Kasumi-1 (cell line): ENCODE results near the gene NBDY.
"Not testable (repeated sequence)": the region's sequence is repeated elsewhere in the genome, so short reads cannot be mapped to it uniquely, and the experiment has no call there.

Experiments used
- DNase-seq, 2 experiments: peaks; one replicate each; lab custom pipeline; 2025; lab: John Stamatoyannopoulos, UW

The NBDY gene

GRCh38 chrX:56729152-56729850, at the start of gene NBDY:
TSS of gene NBDY (plus strand) at chrX:56729243. CDS start at chrX:56729354, 111 bp downstream.
- peak; percentile 53 to 72 for DNase-seq

- not testable (repeated sequence) for DNase-seq
These were observed 24.5 kb upstream of the NBDY start for GRCh38 chrX:56704530-56704929.

- peak; percentile 60 to 70 for DNase-seq
These were observed 2.4 kb upstream of the NBDY start for GRCh38 chrX:56726605-56727004.

GRCh38 chrX:56727531-56727930, 1.5 kb upstream of the NBDY start:
- no peak for DNase-seq

- peak; percentile 30 to 43 for DNase-seq
These were observed 722 bp upstream of the NBDY start for GRCh38 chrX:56728321-56728720.

- DNase-seq = no peak
These were observed 291 bp upstream of the NBDY start for GRCh38 chrX:56728752-56729151.

GRCh38 chrX:56733459-56734046, 4.5 kb downstream of the NBDY start:
- peak; percentile 18 to 42 for DNase-seq

- DNase-seq = no peak
These were observed 7.2 kb downstream of the NBDY start for GRCh38 chrX:56736219-56736618.

GRCh38 chrX:56738670-56739069, 9.6 kb downstream of the NBDY start:
- no peak for DNase-seq

- DNase-seq = peak; percentile 26 to 35
These were observed 16.0 kb downstream of the NBDY start for GRCh38 chrX:56744996-56745395.

GRCh38 chrX:56746996-56747395, 18.0 kb downstream of the NBDY start:
- DNase-seq = no peak

- DNase-seq = no peak
These were observed 22.0 kb downstream of the NBDY start for GRCh38 chrX:56751071-56751470.

GRCh38 chrX:56757327-56757726, 28.3 kb downstream of the NBDY start:
- no peak for DNase-seq

- no peak for DNase-seq
These were observed 29.4 kb downstream of the NBDY start for GRCh38 chrX:56758456-56758855.

GRCh38 chrX:56759736-56760409, 30.8 kb downstream of the NBDY start:
- DNase-seq = no peak

GRCh38 chrX:56760410-56761124, 31.5 kb downstream of the NBDY start:
- not testable (repeated sequence) for DNase-seq

- DNase-seq = no peak
These were observed 32.1 kb downstream of the NBDY start for GRCh38 chrX:56761167-56761566.

- no peak for DNase-seq
These were observed 33.2 kb downstream of the NBDY start for GRCh38 chrX:56762220-56762619.

- no peak for DNase-seq
These were observed 33.9 kb downstream of the NBDY start for GRCh38 chrX:56762707-56763555.

GRCh38 chrX:56763556-56764152, 34.6 kb downstream of the NBDY start:
- DNase-seq = no peak
